CMK (cell line): ENCODE measurements around the gene PRKCE.
A peak's percentile ranks its signal among the peaks of the same experiment; 100 is the strongest.

Experiments used
- DNase-seq: peaks from one replicate; pipeline ENCODE4 v3.0.0-alpha.2; 2010; ENCODE audit warnings: low read depth

Gene PRKCE

GRCh38 chr2:45651415-45652089 lies at the start of gene PRKCE:
Gene PRKCE (plus strand): TSS chr2:45651675.
- DNase-seq = no peak

DNA sequence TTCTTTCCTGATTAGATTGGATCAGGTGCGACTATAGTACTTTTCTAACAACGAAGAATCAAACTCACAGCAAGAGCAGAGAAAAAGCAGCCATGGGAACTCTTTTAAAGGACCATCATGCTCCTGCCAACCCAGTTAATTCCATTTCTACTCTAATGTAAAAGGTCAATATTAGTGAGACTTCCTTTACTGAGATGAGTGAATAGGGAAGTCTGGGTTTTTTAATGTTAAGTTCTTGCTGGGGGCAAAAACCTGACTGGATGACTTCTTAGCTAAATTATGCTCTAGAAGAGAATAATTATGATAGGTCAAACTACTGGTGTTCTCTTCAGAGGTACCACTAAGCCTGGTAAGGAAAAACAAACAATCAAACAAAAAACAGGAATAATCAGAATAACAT lies 48.9 kb upstream of the PRKCE start:
- DNase-seq = no peak

- no peak for DNase-seq
These were observed 46.4 kb upstream of the PRKCE start for GRCh38 chr2:45605116-45605515.

DNA sequence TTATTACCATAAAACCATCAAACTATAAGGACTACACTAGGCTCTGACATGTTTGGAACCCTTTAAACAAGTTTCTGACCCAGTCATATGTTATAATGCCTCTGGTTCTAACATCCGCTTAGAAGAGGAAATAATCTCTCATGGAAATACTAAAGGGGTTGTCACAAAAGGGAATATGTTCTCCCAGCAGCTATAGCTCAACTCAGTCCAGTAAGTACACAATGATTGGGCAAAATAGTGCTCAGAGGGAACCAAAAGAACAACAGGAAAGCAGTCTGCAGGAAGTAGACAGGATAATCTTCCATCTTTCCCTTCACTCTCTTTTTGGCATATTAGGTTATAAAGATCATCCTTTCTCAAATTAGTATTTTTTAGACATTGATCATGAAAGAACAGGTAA lies 44.7 kb upstream of the PRKCE start:
- DNase-seq = no peak

DNA sequence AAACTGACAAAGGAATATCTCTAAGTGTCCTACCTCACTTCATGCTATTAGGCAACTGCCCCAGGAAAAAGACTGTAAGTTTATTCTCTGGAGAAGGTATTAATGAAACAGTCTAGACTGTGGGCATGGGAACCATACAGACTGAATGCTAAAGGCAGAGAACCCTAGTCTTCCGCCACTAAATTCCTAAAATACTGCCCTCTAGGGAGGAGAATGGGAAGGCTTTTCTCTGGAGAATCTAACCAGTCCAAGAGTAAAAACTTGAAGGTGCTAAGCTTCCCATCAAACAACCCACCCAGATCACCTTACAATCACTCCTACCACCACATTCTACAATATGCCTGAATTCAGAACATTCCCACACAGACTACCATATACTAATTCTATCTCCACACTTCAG lies 43.8 kb upstream of the PRKCE start:
- no peak for DNase-seq

DNA sequence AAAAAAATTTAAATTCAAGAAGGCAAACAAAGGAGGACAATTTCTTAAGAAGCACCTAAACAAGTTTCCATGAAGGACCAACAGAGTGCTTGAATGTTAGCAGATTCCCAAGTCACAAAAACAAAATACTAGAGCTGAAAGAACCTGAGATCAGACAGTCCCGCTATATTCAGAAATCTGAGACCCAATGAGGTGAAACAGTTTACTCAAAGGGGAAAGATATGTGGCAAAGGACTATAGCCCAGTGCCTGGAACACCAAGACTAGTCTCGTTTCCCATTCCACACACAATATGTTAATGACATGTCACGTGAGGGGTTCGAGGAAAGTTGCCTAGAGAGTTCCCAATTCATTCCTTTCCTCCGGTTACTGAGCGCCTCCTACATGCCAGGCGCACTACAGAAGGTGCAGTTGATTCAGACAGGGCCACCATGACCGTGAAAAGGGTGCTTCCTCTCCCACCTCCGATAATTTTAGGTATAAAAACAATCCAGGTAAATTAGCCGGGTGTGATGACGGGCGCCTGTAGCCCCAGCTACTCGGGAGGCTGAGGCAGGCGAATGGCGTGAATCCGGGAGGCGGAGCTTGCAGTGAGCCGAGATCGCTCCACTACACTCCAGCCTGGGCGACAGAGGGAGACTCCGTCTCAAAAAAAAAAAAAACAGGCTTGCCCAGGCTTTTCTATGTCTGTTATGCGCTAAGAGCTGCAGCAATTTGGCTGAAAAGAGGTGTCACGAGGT lies 41.0 kb upstream of the PRKCE start:
- DNase-seq = peak; percentile 67

DNA sequence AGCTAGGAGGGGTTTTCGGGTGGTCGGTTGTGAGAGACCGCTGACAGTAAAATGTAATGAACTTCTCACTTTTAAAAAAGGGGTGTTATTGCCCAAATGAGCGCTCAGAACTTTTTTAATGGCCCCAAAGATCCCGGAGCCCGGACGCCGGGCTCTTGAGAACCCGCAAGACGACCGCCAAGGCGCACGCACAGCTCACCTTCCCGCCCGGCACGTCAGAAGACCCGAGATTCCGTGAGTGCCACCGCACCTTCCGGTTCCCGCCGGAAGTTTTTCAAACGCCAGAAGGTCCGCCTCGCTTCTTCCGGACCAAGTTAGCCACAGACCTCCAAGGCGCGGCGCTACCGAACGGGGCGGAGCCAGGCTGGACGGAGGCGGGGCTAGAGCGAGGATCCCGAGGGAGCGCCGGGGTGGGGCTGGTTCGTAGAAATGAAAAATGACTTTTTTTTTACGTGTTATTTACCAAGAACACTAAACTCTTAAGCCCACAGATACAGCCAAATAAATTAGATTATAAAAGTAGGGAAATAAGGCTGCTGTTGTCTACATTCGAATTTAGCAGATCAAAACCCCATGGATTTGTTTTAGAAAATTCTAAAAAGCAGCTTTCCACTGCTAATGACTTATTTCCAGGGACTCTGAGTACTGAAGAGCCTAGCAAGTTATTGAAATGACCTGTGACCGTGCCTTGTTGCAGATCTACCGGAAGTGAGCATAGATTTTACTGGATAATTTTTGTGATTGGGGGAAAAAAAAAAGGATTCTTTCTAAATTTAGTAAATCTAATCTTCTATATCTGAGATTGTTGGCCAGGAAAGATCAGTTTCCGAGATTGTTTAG lies 40.2 kb upstream of the PRKCE start, which contains the start of gene SRBD1:
SRBD1 (minus strand) TSS at position 248 of the 840 bp plus-strand sequence. CDS start 5,826 bp downstream, outside the sequence.
- DNase-seq = peak; percentile 92

- no peak for DNase-seq
These were observed 39.2 kb upstream of the PRKCE start for GRCh38 chr2:45612285-45612684.

GRCh38 chr2:45612731-45613130 lies 38.7 kb upstream of the PRKCE start:
- DNase-seq = no peak

DNA sequence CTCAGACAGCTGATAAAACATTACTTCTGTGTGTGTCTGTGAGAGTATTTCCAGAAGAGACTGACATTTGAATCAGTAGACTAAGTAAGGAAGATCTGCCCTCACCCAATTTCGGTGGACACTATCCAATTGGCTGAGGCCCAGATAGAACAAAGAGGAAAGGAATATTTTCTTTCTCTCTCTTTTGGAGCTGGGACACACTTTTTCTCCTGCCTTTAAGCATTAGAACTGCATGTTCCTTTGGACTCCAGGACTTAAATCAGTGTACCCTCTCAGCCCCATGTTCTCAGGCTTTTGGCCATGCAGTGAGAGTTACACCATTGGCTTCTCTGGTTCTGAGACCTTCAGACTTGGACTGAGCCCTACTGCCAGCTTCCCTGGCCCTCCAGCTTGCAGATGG lies 37.1 kb upstream of the PRKCE start:
- no peak for DNase-seq

DNA sequence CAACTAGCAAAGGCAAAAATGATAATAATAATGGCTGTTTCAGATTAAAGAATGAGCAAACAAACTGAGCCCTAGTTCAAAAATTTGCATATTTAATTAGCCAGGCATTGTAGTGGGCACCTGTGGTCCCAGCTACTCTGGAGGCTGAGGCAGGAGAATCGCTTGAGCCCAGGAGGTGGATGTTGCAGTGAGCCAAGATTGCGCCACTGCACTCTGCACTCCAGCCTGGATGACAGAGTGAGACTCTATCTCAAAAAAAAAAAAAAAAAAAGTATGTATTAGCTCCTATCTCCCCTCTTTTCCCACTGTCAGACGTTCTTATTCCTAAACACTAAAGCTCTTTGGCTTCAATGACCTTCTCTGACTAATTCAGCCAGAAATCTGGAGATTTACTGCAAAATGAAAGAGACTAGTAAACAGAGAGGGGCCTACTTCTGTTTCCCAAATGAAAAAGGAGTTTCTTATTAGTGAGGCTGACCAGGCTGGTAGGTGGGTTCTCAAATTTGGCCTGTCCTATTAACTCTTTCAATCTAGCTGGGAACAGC lies 36.5 kb upstream of the PRKCE start:
- DNase-seq = no peak

- no peak for DNase-seq
These were observed 34.6 kb upstream of the PRKCE start for GRCh38 chr2:45616658-45617411.

DNA sequence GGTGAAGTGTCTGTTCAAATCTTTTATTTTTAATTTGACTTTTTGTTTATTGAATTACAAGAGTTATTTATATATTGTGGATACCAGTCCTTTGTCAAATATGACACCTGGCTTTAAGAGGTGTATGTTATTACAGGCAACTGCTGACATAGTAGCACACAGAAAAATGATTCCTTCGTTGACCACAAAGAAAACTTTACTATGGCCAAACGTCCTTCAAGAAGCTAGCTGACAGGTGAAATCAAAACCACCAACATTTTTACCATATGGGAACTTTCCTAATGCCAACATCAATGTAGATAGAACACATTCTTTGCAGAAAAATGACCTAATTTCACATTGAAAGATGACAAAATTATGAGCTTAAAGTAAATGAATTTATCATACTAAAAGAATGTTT lies 34.0 kb upstream of the PRKCE start:
- DNase-seq = no peak

DNA sequence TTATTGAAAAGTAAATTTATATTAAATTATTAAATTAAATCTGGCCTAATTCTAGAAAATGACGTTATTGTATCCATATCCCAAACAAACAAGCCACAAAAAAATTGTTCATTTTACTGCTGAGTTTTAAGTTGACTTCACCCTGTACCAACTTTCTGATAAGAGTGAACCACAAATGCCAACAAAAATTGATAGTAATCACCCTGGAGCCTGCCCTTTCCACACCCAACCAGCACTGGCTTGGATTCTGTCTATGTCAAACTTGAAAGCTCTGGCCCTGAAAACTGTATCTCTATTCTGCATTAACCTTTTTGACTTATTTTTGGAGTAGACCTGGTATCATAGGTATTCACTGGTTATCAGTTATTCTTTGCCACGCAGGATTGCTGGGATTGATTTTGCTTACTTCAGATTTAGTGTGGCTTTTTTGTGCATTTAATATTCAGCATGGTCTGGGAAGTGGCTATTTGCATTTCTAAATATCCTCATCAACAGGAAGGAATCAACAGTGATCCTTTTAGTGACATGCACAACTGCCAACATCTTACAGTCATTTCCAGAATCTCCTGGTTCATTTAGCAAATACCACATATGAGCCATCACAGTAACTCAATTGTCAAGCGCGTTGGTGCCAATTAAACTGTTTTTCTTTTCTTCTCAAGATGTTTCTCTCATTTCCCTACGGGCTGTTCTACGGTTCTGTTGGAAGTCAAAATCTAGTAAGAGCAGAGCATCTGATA lies 29.0 kb upstream of the PRKCE start:
- DNase-seq = no peak

- no peak for DNase-seq
These were observed 28.4 kb upstream of the PRKCE start for GRCh38 chr2:45623098-45623497.

DNA sequence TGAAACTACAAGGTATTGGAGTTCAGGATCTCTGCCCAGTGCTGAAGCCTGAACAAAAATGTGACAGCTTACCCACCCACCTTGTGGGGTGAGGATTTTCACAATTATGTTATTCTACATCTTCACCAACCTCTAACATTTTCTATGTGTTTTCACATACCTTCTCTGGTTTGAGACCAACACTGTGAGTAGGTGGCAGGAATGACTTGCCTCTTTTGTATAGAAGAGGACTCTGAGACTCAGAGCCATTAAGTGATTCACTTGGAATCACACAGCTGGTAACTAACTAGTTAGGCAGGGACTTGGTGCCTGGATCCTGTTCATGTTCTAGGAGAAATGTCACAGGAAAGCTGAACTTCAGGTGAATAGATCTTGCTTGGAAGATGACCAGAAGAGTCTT lies 25.7 kb upstream of the PRKCE start:
- DNase-seq = no peak

- no peak for DNase-seq
These were observed 24.9 kb upstream of the PRKCE start for GRCh38 chr2:45626387-45627221.

DNA sequence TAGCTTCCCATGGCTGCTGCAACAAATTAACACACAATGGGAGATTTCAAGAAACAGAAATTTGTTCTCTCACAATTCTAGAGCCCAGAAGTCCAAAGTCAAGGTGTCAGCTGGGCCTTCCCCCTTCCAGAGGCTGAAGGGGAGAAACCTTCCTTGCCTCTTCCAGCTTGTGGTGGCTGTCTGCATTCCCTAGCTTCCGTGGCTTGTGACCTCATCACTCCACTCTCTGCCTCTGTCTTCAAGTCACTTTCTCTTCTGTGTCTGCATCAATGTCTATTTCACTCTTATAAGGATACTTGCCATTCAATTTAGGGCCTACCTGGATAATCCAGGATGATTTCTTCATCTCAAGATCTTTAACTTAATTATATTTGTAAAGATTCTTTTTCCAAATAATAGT lies 23.6 kb upstream of the PRKCE start:
- no peak for DNase-seq

DNA sequence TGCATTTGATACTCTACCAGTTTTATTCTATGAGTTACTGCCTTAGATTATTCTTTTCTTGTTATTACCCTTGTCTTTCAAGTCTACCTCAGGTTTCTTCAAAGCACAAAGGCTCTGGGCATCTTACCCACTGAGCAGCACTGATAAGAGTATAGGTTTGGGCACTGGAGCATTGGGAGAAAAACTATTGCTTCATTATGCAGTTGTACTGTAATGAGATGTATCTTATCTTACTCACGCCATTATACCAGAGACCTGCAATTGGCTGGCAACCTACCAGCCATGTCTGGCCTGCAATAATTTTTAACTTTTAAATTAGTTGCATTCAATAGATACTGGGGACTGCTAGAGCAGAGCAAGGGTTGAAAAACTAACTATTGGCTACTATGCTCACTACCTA lies 21.5 kb upstream of the PRKCE start:
- DNase-seq = no peak

DNA sequence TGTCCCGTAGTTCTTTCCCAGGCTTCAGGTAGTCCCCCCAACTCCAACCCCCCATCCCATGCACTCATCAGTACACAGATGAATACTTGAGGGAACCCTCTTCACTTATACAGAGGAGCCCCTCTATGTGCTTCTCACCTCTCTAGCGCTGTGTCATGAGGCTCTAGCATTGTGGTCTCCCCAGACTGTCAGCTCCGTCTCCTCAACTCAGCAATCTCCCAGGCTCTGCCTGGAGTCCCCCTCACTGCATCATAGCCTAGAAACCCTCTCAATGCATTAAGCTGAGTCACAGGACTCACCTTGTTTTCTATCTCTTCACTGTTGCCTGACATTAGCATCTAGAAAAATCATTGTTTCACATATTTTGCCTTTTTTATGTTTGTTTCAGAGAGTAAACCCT lies 20.2 kb upstream of the PRKCE start:
- no peak for DNase-seq
